Hepatocyte (in vitro differentiated cells): ENCODE measurements around the gene EIF4B. TPM values are rescaled to one million over a fixed set of nuclear protein-coding genes. Genes with fewer than 3 reads are reported as not detected.

Experiments used
- DNase-seq: peaks from one replicate; pipeline ENCODE4 v3.0.0-alpha.2; 2016; ENCODE audit warnings: low spot score
- H2AFZ ChIP-seq: fragments of 200-600 bp; sonication (generic); 2 replicates; pipeline ENCODE4 v1.6.0; 2016; ENCODE audit warnings: antibody characterized with exemption, mild to moderate bottlenecking
- H3K27ac ChIP-seq: fragments of 200-600 bp; sonication (generic); 2 replicates; pipeline ENCODE4 v1.5.1; 2016; ENCODE audit warnings: mild to moderate bottlenecking
- H3K27me3 ChIP-seq: fragments of 200-600 bp; sonication (generic); 2 replicates; pipeline ENCODE4 v1.6.1; 2016
- H3K36me3 ChIP-seq: fragments of 200-600 bp; sonication (generic); replicated peaks from 2 replicates; pipeline ENCODE4 v1.5.1; 2016; ENCODE audit warnings: low read depth; ENCODE audit not compliant: insufficient read depth
- H3K4me1 ChIP-seq: fragments of 200-600 bp; sonication (generic); 2 replicates; pipeline ENCODE4 v1.5.1; 2016; ENCODE audit warnings: mild to moderate bottlenecking, moderate library complexity; ENCODE audit not compliant: insufficient read depth
- H3K4me2 ChIP-seq: fragments of 200-600 bp; sonication (generic); 2 replicates; pipeline ENCODE4 v1.6.0; 2016
- H3K4me3 ChIP-seq: fragments of 200-600 bp; sonication (generic); 2 replicates; pipeline ENCODE4 v1.5.1; 2016; ENCODE audit warnings: mild to moderate bottlenecking
- H3K79me2 ChIP-seq: fragments of 200-600 bp; sonication (generic); 2 replicates; pipeline ENCODE4 v1.6.0; 2017; ENCODE audit warnings: mild to moderate bottlenecking
- H3K9me2 ChIP-seq: fragments of 200-600 bp; sonication (generic); replicated peaks from 2 replicates; pipeline ENCODE4 v1.6.0; 2017; ENCODE audit warnings: mild to moderate bottlenecking; ENCODE audit not compliant: insufficient read depth
- H3K9me3 ChIP-seq: fragments of 200-600 bp; sonication (generic); 2 replicates; pipeline ENCODE4 v1.5.1; 2016; ENCODE audit warnings: low read depth, mild to moderate bottlenecking
- H4K20me1 ChIP-seq: fragments of 200-600 bp; sonication (generic); 2 replicates; pipeline ENCODE4 v1.6.0; 2016; ENCODE audit warnings: mild to moderate bottlenecking; ENCODE audit not compliant: insufficient read depth, poor library complexity, severe bottlenecking
- EZH2 ChIP-seq: fragments of 200-600 bp; sonication (generic); IDR thresholded peaks from 2 replicates; pipeline ENCODE4 v1.6.1; 2016; ENCODE audit warnings: antibody characterized with exemption, mild to moderate bottlenecking, borderline replicate concordance
- EZH2phosphoT487 ChIP-seq: fragments of 200-600 bp; sonication (generic); IDR thresholded peaks from one replicate; pipeline ENCODE4 v1.6.1; 2018; ENCODE audit warnings: antibody characterized with exemption, mild to moderate bottlenecking, low read depth, moderate library complexity; ENCODE audit not compliant: unreplicated experiment, severe bottlenecking
- WGBS: methylation state at CpG from one replicate; pipeline ENCODE4 v1.1.6; 2016; ENCODE audit warnings: low lambda C conversion rate; ENCODE audit errors: missing lambda C conversion rate; 5-methylcytosine and 5-hydroxymethylcytosine counted together
- polyA plus RNA-seq: library from polyadenylated mRNA; unstranded; fragments of >200 nt; fragmentation: Nextera tagmentation; extraction: Ambion mirVana; gene quantifications from 2 replicates; pipeline ENCODE4 v1.2.1, GENCODE V29; 2016
- total RNA-seq: library from RNA; depleted of rRNA; stranded (reverse); fragments of >200 nt; gene quantifications from 2 replicates; pipeline ENCODE4 v1.2.3, GENCODE V29; 2014
- TF ChIP-seq, protein P1 (sequence below): fragments of 200-600 bp; sonication (generic); IDR thresholded peaks from 2 replicates; pipeline ENCODE4 v1.5.1; 2016; ENCODE audit warnings: antibody characterized with exemption, mild to moderate bottlenecking; ENCODE audit not compliant: poor library complexity

EIF4B gene
- total and polyA plus RNA-seq, 2 experiments from 2014 or later: 53.5 to 435 TPM

DNA sequence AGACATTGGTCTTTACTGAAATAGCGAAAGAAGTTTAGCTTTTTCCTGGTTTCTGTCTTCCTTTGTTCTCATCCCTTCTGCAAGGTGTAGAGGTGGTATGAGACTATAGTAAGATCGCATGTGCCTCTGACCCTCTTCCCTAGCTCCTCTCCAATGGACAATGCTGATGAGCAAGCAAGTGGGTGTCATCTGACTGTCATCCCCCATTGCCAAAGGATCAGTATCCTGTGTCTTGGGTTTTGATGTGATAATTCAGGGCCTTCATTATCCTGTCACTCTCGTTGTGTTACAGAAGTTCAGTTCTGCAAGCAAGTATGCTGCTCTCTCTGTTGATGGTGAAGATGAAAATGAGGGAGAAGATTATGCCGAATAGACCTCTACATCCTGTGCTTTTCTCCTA, 33.6 kb downstream of the EIF4B start:
- WGBS: 93% methylated on average over 4 of the region's 4 CpGs
- peaks cover 12% of the 10 kb centered on the region for H3K4me1 ChIP-seq
- DNase-seq: no peak
- no peak overlapping the region for H3K4me3 ChIP-seq
- TF ChIP-seq, protein P1, sequence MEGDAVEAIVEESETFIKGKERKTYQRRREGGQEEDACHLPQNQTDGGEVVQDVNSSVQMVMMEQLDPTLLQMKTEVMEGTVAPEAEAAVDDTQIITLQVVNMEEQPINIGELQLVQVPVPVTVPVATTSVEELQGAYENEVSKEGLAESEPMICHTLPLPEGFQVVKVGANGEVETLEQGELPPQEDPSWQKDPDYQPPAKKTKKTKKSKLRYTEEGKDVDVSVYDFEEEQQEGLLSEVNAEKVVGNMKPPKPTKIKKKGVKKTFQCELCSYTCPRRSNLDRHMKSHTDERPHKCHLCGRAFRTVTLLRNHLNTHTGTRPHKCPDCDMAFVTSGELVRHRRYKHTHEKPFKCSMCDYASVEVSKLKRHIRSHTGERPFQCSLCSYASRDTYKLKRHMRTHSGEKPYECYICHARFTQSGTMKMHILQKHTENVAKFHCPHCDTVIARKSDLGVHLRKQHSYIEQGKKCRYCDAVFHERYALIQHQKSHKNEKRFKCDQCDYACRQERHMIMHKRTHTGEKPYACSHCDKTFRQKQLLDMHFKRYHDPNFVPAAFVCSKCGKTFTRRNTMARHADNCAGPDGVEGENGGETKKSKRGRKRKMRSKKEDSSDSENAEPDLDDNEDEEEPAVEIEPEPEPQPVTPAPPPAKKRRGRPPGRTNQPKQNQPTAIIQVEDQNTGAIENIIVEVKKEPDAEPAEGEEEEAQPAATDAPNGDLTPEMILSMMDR: no peak
- TF ChIP-seq EZH2phosphoT487 (no peak), EZH2 (no peak)
- no peaks in the 10 kb centered on the region for H3K9me2 ChIP-seq
- H4K20me1 ChIP-seq: peaks cover 6% of the 10 kb centered on the region
- peaks cover 5% of the 10 kb centered on the region for H3K79me2 ChIP-seq
- H3K27ac ChIP-seq: no peak overlapping the region
- no peaks in the 10 kb centered on the region for H3K27me3 ChIP-seq
- peaks cover 4% of the 10 kb centered on the region for H3K36me3 ChIP-seq
- no peaks in the 10 kb centered on the region for H3K9me3 ChIP-seq
- no peak overlapping the region for H3K4me2 ChIP-seq
- H2AFZ ChIP-seq: no peak overlapping the region

DNA sequence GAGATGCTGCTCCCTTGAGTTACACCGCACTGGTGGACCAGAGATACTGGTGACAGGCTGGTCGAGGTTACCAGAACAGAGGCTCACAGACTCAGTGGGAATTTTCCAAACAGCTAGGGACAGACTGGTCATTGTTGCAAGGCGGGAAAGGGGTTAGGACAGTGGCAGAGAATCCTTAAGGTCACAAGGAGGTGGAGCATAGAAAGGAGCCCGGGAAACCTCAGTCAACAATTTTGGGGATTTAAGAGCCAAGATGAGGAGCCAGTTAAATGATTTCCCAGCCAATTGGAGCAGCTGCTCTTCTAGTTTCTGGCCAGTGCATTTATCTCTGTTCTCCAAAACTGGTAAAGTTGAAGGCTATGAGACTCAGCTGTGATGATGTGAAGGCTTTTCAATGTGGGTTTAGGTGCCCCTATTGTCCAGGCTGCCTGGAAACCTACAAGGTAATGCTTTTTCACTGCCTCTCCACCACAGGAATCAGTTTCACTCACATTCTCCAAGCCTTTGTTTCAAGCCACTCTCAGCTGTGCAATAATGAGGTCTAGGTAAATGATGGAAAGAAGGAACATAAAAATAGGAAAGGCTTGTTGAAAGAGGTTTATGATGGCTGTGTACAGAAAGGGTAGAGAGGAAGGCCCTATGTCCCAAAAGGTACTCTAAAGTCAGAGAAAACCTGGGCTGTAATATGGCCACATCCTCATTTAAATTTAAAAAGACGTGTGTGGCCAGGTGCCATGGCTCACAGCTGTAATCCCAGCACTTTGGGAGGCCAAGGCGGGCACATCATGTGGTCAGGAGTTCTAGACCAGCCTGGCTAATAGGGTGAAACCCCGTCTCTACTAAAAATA, 36.6 kb downstream of the EIF4B start:
- Histone ChIP-seq H4K20me1 (peaks cover 4% of the 10 kb centered on the region), H3K9me2 (no peaks in the 10 kb centered on the region), H3K9me3 (no peaks in the 10 kb centered on the region), H3K27ac (no peak overlapping the region), H3K79me2 (peaks cover 8% of the 10 kb centered on the region), H3K4me3 (no peak overlapping the region), H3K36me3 (no peaks in the 10 kb centered on the region), H3K4me2 (no peak overlapping the region), H3K4me1 (peaks cover 27% of the 10 kb centered on the region), H2AFZ (no peak overlapping the region), H3K27me3 (no peaks in the 10 kb centered on the region)
- no peak for TF ChIP-seq EZH2phosphoT487
- DNase-seq: no peak
- 77% methylated on average over 7 of the region's 7 CpGs for WGBS

DNA sequence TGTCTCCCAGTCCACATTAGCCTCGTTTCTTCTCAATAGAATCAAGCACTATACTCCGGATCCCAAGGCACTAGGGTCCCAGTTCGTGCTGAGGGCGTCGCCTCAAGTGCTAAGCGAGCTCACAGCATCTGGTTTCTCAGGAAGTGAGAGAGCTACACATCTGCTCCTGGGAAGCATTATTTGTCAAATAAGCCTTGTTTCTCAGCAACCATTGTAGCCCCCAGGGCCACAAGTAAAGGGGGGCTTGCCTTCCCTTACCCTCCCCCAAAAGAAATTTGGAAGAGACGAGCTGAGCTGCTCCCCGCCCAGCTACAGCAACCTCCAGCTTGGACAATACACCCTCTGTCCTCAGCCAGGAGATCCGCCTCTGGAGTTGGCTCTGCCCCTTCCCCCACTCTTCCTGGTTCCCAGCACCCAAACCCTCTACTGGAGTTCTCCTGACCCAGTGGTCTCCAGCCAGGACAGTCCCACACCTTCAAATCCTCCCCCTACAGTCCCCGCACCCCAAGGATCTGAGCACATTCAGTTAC, 37.9 kb downstream of the EIF4B start:
- Histone ChIP-seq H3K27ac (peak overlapping the region; percentile 94), H3K4me3 (no peak overlapping the region)
- peak; percentile 12 for DNase-seq

More for the DNA sequence above, 37.9 kb downstream of the EIF4B start:
- peaks cover 4% of the 10 kb centered on the region for H4K20me1 ChIP-seq
- 61% methylated on average over 10 of the region's 10 CpGs for WGBS
- no peaks in the 10 kb centered on the region for H3K9me3 ChIP-seq
- peaks cover 8% of the 10 kb centered on the region for H3K79me2 ChIP-seq
- H3K36me3 ChIP-seq: no peaks in the 10 kb centered on the region
- H3K4me1 ChIP-seq: peaks cover 39% of the 10 kb centered on the region
- TF ChIP-seq, protein P1: no peak
- TF ChIP-seq EZH2 (no peak), EZH2phosphoT487 (no peak)
- H2AFZ ChIP-seq: no peak overlapping the region
- H3K4me2 ChIP-seq: no peak overlapping the region
- H3K9me2 ChIP-seq: no peaks in the 10 kb centered on the region
- no peaks in the 10 kb centered on the region for H3K27me3 ChIP-seq
